Measurements from ENCODE around the gene GABRG3. TPM values are rescaled to one million over a fixed set of nuclear protein-coding genes. Genes with fewer than 3 reads are reported as not detected.

The GABRG3 gene
- total and polyA plus RNA-seq, 7 donors: under 0.01 to 0.28 (median 0.05) TPM; not detected in 3

GRCh38 chr15:27087651-27088583 is 116.9 kb downstream of the GABRG3 start:
- no peaks in the 10 kb centered on the region for H3K27me3 ChIP-seq
- H3K27ac ChIP-seq: no peak overlapping the region
- 91 to 95% methylated on average over 27 of the region's 27 CpGs for WGBS, 2 donors
- H3K36me3 ChIP-seq: no peaks in the 10 kb centered on the region
- DNase-seq: no peak
- no peaks in the 10 kb centered on the region for H3K4me1 ChIP-seq
- intact Hi-C loops (cut with DNase I): no loop called here
- TF ChIP-seq EP300 (IDR thresholded peaks at IDR 0.05): no peak
- TF ChIP-seq POLR2AphosphoS5 (IDR thresholded peaks at IDR 0.05): no peak
- no peak for TF ChIP-seq CTCF (IDR thresholded peaks at IDR 0.05)
- no peak for TF ChIP-seq POLR2A (IDR thresholded peaks at IDR 0.05)
- no peak overlapping the region for H3K4me3 ChIP-seq
- peaks cover 0 to 5% (median 0%) of the 10 kb centered on the region in 4 donors for H3K9me3 ChIP-seq

GRCh38 chr15:27088584-27089232 is 117.7 kb downstream of the GABRG3 start:
- Histone ChIP-seq H3K9me3 (peaks cover 0 to 5% (median 0%) of the 10 kb centered on the region in 4 donors), H3K27ac (no peak overlapping the region), H3K4me1 (peaks cover 0 to 2% (median 0%) of the 10 kb centered on the region in 4 donors), H3K27me3 (no peaks in the 10 kb centered on the region), H3K36me3 (no peaks in the 10 kb centered on the region), H3K4me3 (no peak overlapping the region)
- intact Hi-C loops (cut with DNase I): no loop called here
- WGBS, 2 donors: 89 to 93% methylated on average over 21 of the region's 21 CpGs
- DNase-seq: no peak
- TF ChIP-seq CTCF (IDR thresholded peaks at IDR 0.05) (no peak), POLR2AphosphoS5 (IDR thresholded peaks at IDR 0.05) (no peak), EP300 (IDR thresholded peaks at IDR 0.05) (no peak), POLR2A (IDR thresholded peaks at IDR 0.05) (no peak)

- no peak overlapping the region for H3K4me3 ChIP-seq
- TF ChIP-seq EP300 (IDR thresholded peaks at IDR 0.05) (no peak), CTCF (IDR thresholded peaks at IDR 0.05) (no peak), POLR2AphosphoS5 (IDR thresholded peaks at IDR 0.05) (no peak), POLR2A (IDR thresholded peaks at IDR 0.05) (no peak)
- 87 to 91% methylated on average over 8 of the region's 8 CpGs for WGBS, 2 donors
Measured at GRCh38 chr15:27089233-27089586, 118.2 kb downstream of the GABRG3 start.

GRCh38 chr15:27089676-27090075 is 118.7 kb downstream of the GABRG3 start:
- H3K27ac ChIP-seq: no peak overlapping the region
- peaks cover 0 to 11% (median 9%) of the 10 kb centered on the region in 4 donors for H3K4me1 ChIP-seq
- intact Hi-C loops (cut with DNase I): no loop called here
- no peak overlapping the region for H3K4me3 ChIP-seq
- no peak for DNase-seq
- WGBS, 2 donors: 89 to 93% methylated on average over 5 of the region's 5 CpGs
- H3K27me3 ChIP-seq: no peaks in the 10 kb centered on the region
- TF ChIP-seq EP300 (IDR thresholded peaks at IDR 0.05): no peak
- TF ChIP-seq POLR2A (IDR thresholded peaks at IDR 0.05): no peak
- TF ChIP-seq CTCF (IDR thresholded peaks at IDR 0.05): no peak
- TF ChIP-seq POLR2AphosphoS5 (IDR thresholded peaks at IDR 0.05): no peak
- peaks cover 0 to 5% (median 0%) of the 10 kb centered on the region in 4 donors for H3K9me3 ChIP-seq
- no peaks in the 10 kb centered on the region for H3K36me3 ChIP-seq

More at GRCh38 chr15:27089233-27089586, 118.2 kb downstream of the GABRG3 start:
- intact Hi-C loops (cut with DNase I): no loop called here
- Histone ChIP-seq H3K27me3 (no peaks in the 10 kb centered on the region), H3K4me1 (peaks cover 0 to 7% (median 4%) of the 10 kb centered on the region in 4 donors), H3K27ac (no peak overlapping the region), H3K9me3 (peaks cover 0 to 5% (median 0%) of the 10 kb centered on the region in 4 donors), H3K36me3 (no peaks in the 10 kb centered on the region)
- DNase-seq: no peak
